ENCODE measurements around the gene GLIS2.

GLIS2 gene

GRCh38 chr16:4360538-4361021 is 44.7 kb downstream of the GLIS2 start:
- in situ Hi-C loops (cut with HindIII; ENCODE audit: low pct_ligation_motif_present, low pct_unique_long_range_greater_than_20kb, low sequenced_read_pairs) = no loop called here
- DNase-seq = peak; percentile 33

- DNase-seq = no peak
- in situ Hi-C loops (cut with HindIII; ENCODE audit: low pct_ligation_motif_present, low pct_unique_long_range_greater_than_20kb, low sequenced_read_pairs) = no loop called here
Observed at GRCh38 chr16:4361033-4361943, 45.4 kb downstream of the GLIS2 start.

GRCh38 chr16:4361944-4362311 is 46.1 kb downstream of the GLIS2 start:
- in situ Hi-C loops (cut with HindIII; ENCODE audit: low pct_ligation_motif_present, low pct_unique_long_range_greater_than_20kb, low sequenced_read_pairs) = no loop called here
- DNase-seq = no peak

GRCh38 chr16:4362476-4363135 is 46.7 kb downstream of the GLIS2 start:
- in situ Hi-C loops (cut with HindIII; ENCODE audit: low pct_ligation_motif_present, low pct_unique_long_range_greater_than_20kb, low sequenced_read_pairs) = no loop called here
- no peak for DNase-seq

DNA sequence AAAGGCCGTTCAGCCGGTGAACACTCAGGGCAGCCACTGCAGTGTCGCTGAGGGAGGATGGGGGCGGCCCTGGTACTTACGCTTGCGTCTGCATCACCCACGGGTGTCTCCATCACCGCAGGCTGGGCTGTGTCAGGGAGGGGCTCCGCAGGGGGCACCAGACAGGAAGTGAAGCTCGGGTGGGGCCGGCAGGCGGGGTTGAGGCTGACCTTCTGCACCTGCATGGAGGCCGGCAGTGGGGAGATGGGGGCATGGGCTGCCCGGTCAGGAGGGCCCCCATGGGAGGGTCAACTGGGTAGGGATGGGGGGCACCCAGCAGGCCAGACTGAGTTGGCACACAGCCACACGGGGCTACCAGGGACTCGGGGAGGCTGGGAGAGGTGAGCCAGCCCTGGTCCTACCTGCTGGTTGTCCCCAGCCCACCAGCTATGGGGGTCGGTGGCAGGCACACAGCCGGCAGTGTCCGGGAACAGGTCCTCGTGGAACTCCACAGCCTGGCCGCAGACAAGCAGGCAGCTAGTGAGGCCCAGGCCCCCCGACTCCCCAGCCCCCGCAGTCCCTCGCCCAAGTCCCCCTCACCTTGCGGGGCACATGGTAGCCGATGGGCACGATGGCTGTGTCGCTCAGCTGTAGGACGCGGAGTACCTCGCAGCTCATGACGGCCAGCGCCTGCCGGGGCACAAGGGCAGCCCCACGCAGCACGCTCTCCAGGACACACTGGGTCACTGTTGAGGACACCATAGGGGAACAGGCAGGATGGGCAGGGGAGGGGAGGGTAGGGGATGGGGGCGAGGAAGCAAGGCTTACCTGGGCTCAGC is 48.5 kb downstream of the GLIS2 start:
- in situ Hi-C loops (cut with HindIII; ENCODE audit: low pct_ligation_motif_present, low pct_unique_long_range_greater_than_20kb, low sequenced_read_pairs) = no loop called here
- no peak for DNase-seq

GRCh38 chr16:4365014-4365406 is 49.1 kb downstream of the GLIS2 start:
- no peak for DNase-seq
- in situ Hi-C loops (cut with HindIII; ENCODE audit: low pct_ligation_motif_present, low pct_unique_long_range_greater_than_20kb, low sequenced_read_pairs) = no loop called here

GRCh38 chr16:4365615-4366014 is 49.7 kb downstream of the GLIS2 start:
- no peak for DNase-seq
- in situ Hi-C loops (cut with HindIII; ENCODE audit: low pct_ligation_motif_present, low pct_unique_long_range_greater_than_20kb, low sequenced_read_pairs) = no loop called here

- no peak for DNase-seq
- in situ Hi-C loops (cut with HindIII; ENCODE audit: low pct_ligation_motif_present, low pct_unique_long_range_greater_than_20kb, low sequenced_read_pairs) = no loop called here
Observed at GRCh38 chr16:4366016-4366415, 50.1 kb downstream of the GLIS2 start.

DNA sequence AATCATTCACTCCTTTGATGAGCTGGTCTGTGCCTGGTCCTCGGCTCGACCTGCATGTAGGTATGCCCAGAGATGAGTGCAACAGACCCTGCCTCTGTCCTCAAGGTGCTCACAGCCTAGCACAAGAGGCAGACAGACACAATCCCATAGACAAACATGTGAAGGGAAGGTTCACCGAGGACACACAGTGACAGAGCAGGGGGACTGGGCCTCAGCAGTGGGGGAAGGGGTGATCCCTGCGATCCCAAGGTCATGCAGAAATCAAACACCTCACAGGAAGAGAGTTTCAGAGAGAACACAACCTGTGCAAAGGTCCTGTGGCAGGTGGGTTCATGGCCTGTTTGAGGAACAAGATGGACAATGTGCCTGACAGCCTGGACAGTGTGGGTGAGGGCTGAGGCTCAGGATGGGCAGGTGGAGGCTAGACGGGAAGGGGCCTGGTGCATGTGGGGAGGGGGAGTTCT is 51.6 kb downstream of the GLIS2 start:
- no peak for DNase-seq
- in situ Hi-C loops (cut with HindIII; ENCODE audit: low pct_ligation_motif_present, low pct_unique_long_range_greater_than_20kb, low sequenced_read_pairs) = no loop called here

DNA sequence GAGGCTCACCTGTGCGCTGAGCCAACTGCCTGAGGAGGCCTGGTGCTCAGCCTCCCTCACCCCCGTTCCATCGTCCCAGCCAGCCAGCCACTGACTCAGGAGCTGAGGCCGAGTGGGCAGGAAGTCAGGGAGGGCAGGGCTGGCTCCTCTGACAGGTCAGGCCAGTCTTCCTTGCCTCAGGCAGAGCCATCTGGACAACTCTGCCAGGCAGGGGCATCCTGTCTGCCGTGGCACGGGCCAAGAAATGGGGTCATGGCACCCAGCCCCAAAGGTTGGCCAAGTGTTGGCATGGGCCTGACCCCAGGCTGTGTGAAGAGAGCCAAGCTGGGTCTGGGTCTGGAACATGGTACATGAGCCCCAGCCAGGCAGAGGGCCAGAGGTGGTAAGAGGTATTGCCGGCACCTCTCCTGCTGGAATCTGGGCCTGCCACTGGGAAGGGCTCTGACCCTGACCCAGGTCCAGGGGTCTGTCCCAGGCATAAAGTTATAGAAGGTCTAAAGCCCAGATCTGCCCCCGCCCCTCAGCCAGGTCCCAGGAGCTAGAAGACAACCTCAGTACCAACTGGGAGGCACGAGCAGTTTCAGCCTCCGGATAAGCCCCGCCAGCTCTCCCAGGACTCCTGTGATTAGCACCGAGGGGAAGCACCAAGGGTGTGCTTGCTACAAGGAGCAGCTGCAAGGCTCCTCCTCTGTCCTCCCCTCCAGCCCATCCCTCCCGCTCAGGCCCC is 53.3 kb downstream of the GLIS2 start:
- in situ Hi-C loops (cut with HindIII; ENCODE audit: low pct_ligation_motif_present, low pct_unique_long_range_greater_than_20kb, low sequenced_read_pairs) = no loop called here
- DNase-seq = peak; percentile 78

- in situ Hi-C loops (cut with HindIII; ENCODE audit: low pct_ligation_motif_present, low pct_unique_long_range_greater_than_20kb, low sequenced_read_pairs) = no loop called here
- no peak for DNase-seq
Observed at GRCh38 chr16:4370151-4370550, 54.3 kb downstream of the GLIS2 start.

DNA sequence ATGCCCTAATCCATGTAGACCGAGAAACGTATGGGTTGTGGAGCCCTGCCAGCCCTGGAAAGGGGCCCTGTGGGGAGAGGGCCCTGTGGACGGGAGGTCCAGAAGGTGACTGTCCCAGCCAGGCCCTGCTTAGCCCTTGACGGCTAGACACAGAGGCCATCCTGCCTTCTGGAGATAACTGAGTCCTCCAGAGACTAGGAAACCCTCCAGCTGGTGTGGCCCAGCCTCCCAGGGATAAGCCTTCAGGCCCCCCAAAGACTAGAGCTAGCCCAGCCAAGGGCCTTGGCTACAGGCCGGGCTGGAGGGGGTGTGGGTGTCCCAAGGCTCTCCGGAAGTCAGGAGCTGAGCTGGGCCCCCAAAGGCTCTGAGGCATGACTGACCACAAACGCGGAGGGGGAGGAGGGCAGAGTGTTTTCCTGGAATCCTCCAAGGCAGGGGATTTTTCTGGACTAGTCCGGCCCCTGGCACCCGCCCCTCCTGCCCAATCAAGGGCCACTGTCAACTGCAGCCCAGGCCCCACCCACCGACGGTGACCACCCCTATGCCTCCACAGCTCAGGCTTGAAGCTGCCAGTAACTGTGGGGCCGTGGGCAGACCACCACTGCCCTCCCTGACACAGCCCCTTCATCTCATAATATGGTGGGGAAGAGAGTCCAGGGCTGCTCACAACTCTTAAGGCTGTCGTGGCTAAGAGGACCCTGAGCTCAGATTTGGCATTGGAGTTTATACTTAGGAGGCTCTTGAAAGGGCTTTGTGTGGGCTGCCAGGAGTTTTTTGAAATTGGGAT is 54.9 kb downstream of the GLIS2 start:
- in situ Hi-C loops (cut with HindIII; ENCODE audit: low pct_ligation_motif_present, low pct_unique_long_range_greater_than_20kb, low sequenced_read_pairs) = no loop called here
- no peak for DNase-seq

- in situ Hi-C loops (cut with HindIII; ENCODE audit: low pct_ligation_motif_present, low pct_unique_long_range_greater_than_20kb, low sequenced_read_pairs) = no loop called here
- DNase-seq = peak; percentile 80
Observed at GRCh38 chr16:4371357-4372000, 55.6 kb downstream of the GLIS2 start, which contains the start of gene VASN. Gene VASN, plus strand, starts transcription at chr16:4371848. Its CDS starts 9,030 bp downstream, at chr16:4380878.

GRCh38 chr16:4372001-4372577 is 56.2 kb downstream of the GLIS2 start:
- peak; percentile 38 for DNase-seq
- in situ Hi-C loops (cut with HindIII; ENCODE audit: low pct_ligation_motif_present, low pct_unique_long_range_greater_than_20kb, low sequenced_read_pairs) = no loop called here

GRCh38 chr16:4372578-4373355 is 56.9 kb downstream of the GLIS2 start:
- peak; percentile 45 for DNase-seq
- in situ Hi-C loops (cut with HindIII; ENCODE audit: low pct_ligation_motif_present, low pct_unique_long_range_greater_than_20kb, low sequenced_read_pairs) = no loop called here

DNA sequence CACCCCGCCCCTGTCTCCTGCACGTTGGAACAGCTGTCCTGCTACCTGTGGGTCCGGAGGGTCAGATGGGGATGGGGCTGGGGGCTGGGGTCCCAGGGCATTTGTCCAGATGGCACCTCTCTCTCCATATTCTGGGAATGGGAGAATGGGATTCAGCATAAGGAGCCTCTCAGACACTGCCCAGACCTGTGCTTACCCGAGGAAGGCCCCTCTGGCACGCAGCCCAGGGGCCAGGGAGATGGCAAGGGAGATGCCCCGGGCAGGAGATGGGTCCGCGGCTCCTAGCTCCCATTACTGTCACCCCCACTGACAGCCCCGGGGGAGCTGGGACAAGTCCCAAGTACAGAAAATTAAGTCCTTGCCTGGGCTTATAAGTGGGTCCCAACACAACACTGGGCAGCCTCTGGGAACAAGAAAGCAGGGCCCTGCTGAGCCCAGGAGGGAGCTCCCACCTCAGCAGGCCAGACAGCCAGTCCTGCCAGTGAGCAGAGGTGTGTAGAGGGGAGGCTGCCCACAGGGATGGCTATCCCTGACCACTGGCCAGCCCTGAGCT is 57.6 kb downstream of the GLIS2 start:
- in situ Hi-C loops (cut with HindIII; ENCODE audit: low pct_ligation_motif_present, low pct_unique_long_range_greater_than_20kb, low sequenced_read_pairs) = no loop called here
- peak; percentile 44 for DNase-seq
